ENCODE data around the gene OPN3. TPM values are rescaled to one million over a fixed set of nuclear protein-coding genes. Genes with fewer than 3 reads are reported as not detected.

OPN3 gene
- total RNA-seq, 1 experiment from 2014 or later, result 10.0 TPM

DNA sequence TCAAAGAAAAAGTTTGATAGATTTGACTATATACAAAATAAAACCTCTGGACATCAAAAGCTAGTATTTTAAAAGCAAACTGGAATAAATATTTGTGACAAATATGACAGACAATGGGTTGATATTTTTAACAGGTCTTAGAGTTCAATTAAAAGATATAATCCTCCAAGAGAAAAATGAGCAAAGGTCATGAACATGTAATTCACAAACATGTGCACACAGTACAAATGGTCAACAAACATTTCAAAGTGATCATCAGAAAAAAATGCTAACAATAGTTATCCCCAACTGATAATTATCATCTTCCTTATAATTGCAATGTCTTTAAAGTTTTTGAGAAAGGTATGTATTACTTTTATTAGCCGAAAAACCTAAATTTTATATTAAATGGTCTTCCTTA is 43.9 kb upstream of the OPN3 start:
- Mint-ChIP-seq H3K4me3 (no peak overlapping the region), H3K9me3 (no peaks in the 10 kb centered on the region), H3K27me3 (ENCODE audit: low read depth) (no peaks in the 10 kb centered on the region), H3K4me1 (no peaks in the 10 kb centered on the region), H3K36me3 (ENCODE audit: insufficient read depth in 1 of 3, low read depth in 3 of 3) (no peaks in the 10 kb centered on the region), H3K27ac (no peak overlapping the region)
- no CpG with 5 or more reads among the region's 1 CpG for WGBS (ENCODE audit: extremely low coverage, insufficient read length, low lambda C conversion rate)
- no peak overlapping the region for H2BK15ac ChIP-seq (ENCODE audit: low read depth, low read length)
- TF ChIP-seq CTCF (conservative IDR thresholded peaks at IDR 0.05), result no peak
- no peak overlapping the region for H2BK12ac ChIP-seq (ENCODE audit: insufficient read length, low read depth, low read length)
- H3K56ac ChIP-seq (ENCODE audit: insufficient read length, low read depth, low read length), result no peak overlapping the region
- H4K91ac ChIP-seq (ENCODE audit: insufficient read length, low read depth, low read length), result no peak overlapping the region
- H2BK5ac ChIP-seq (ENCODE audit: insufficient read length, low read length), result no peak overlapping the region
- H3K27me3 ChIP-seq (ENCODE audit: insufficient read depth, low read length), result no peaks in the 10 kb centered on the region
- H3K9me3 ChIP-seq (ENCODE audit: control insufficient read depth, low read depth, low read length), result no peaks in the 10 kb centered on the region
- H3K27ac ChIP-seq (ENCODE audit: insufficient read length, low read depth, low read length), result no peak overlapping the region
- H2BK20ac ChIP-seq (ENCODE audit: low read depth, low read length, poor library complexity, severe bottlenecking), result no peak overlapping the region
- no peak overlapping the region for H3K14ac ChIP-seq (ENCODE audit: insufficient read depth, low read length)
- H3K23ac ChIP-seq (ENCODE audit: insufficient read length, low read depth, low read length), result no peak overlapping the region
- no peaks in the 10 kb centered on the region for H4K20me1 ChIP-seq (ENCODE audit: control insufficient read depth, insufficient read depth, insufficient read length)
- no peak overlapping the region for H4K5ac ChIP-seq (ENCODE audit: insufficient read length, low read depth, low read length)
- no peak for DNase-seq
- H3K79me1 ChIP-seq (ENCODE audit: insufficient read depth, low read depth, low read length, poor library complexity, severe bottlenecking), result no peaks in the 10 kb centered on the region
- H3K4me2 ChIP-seq (ENCODE audit: insufficient read depth, insufficient read length, low read length), result no peak overlapping the region
- H2AK5ac ChIP-seq (ENCODE audit: insufficient read length, low read length), result no peak overlapping the region
- no peaks in the 10 kb centered on the region for H3K79me2 ChIP-seq (ENCODE audit: insufficient read depth, low read length)
- H3T11ph ChIP-seq (ENCODE audit: low read length), result no peak overlapping the region
- no peak overlapping the region for H2BK120ac ChIP-seq (ENCODE audit: low read depth, low read length, poor library complexity, severe bottlenecking)
- no peak overlapping the region for H3K18ac ChIP-seq (ENCODE audit: insufficient read length, low read depth, low read length)
- no peak overlapping the region for H4K8ac ChIP-seq (replicated peaks; ENCODE audit: insufficient read length, low read depth, low read length)
- no peak overlapping the region for H3K9ac ChIP-seq (ENCODE audit: extremely low read depth, insufficient read length, low read length)
- no peak overlapping the region for H2AFZ ChIP-seq (ENCODE audit: low read length)
- H3K4ac ChIP-seq (ENCODE audit: low read depth, low read length), result no peak overlapping the region
- H3K4me1 ChIP-seq (ENCODE audit: insufficient read depth, low read length), result no peaks in the 10 kb centered on the region; the same call in 1 of the 2 replicates
- H3K23me2 ChIP-seq (ENCODE audit: insufficient read length, low read depth, low read length, poor library complexity, severe bottlenecking), result no peaks in the 10 kb centered on the region

All from H9 (cell line).